Fibroblast of lung (primary cell): Measurements from ENCODE around the gene CBFA2T3. TPM values are rescaled to one million over a fixed set of nuclear protein-coding genes. Genes with fewer than 3 reads are reported as not detected.
A peak's percentile ranks its signal among the peaks of the same experiment; 100 is the strongest.

Experiments used
- DNase-seq, 2 donors: peaks; one replicate each; pipeline versions ENCODE4 v3.0.0 to v3.0.0-alpha.2; 2010; ENCODE audit warnings: low read depth in 2 of 2
- H2AFZ ChIP-seq: 2 replicates; pipeline ENCODE4 v1.5.1; 2012; ENCODE audit warnings: low read length, control low read depth, inconsistent platforms
- H3K27ac ChIP-seq: 2 replicates; pipeline ENCODE4 v1.5.1; 2011; ENCODE audit warnings: low read length, control low read depth; ENCODE audit not compliant: insufficient read depth
- H3K27me3 ChIP-seq: 2 replicates; pipeline ENCODE4 v1.5.1; 2011; ENCODE audit warnings: mild to moderate bottlenecking, low read length; ENCODE audit not compliant: control insufficient read depth, insufficient read depth
- H3K36me3 ChIP-seq: 2 replicates; pipeline ENCODE4 v1.5.1; 2011; ENCODE audit warnings: low read length; ENCODE audit not compliant: control insufficient read depth, insufficient read depth
- H3K4me1 ChIP-seq: 2 replicates; pipeline ENCODE4 v1.5.1; 2011; ENCODE audit warnings: low read length; ENCODE audit not compliant: control insufficient read depth, insufficient read depth; ENCODE audit errors: extremely low read depth
- H3K4me2 ChIP-seq: 2 replicates; pipeline ENCODE4 v1.5.1; 2011; ENCODE audit warnings: low read length, control low read depth; ENCODE audit not compliant: insufficient read depth; ENCODE audit errors: extremely low read depth
- H3K4me3 ChIP-seq, 4 experiments: fragments of 200-600 bp in 1 of 4; sonication (generic) in 1 of 4; replicated peaks in 1 of 4; 2 replicates each; pipeline ENCODE4 v1.5.1; 2011 to 2016; ENCODE audit warnings: low read length in 4 of 4, low read depth in 3 of 4, mild to moderate bottlenecking in 3 of 4, control low read depth in 2 of 4, inconsistent platforms in 1 of 4, mixed read lengths in 1 of 4; ENCODE audit not compliant: insufficient read depth in 1 of 4; ENCODE audit errors: control extremely low read depth in 1 of 4
- H3K79me2 ChIP-seq: 2 replicates; pipeline ENCODE4 v1.5.1; 2012; ENCODE audit warnings: mild to moderate bottlenecking, low read length, inconsistent platforms; ENCODE audit not compliant: control insufficient read depth, insufficient read depth
- H3K9ac ChIP-seq: 2 replicates; pipeline ENCODE4 v1.5.1; 2011; ENCODE audit warnings: mild to moderate bottlenecking, low read length, control low read depth; ENCODE audit not compliant: insufficient read depth
- H3K9me3 ChIP-seq: 2 replicates; pipeline ENCODE4 v1.5.1; 2012; ENCODE audit warnings: low read depth, low read length; ENCODE audit not compliant: control insufficient read depth, insufficient read depth
- H4K20me1 ChIP-seq: 2 replicates; pipeline ENCODE4 v1.5.1; 2011; ENCODE audit warnings: low read length; ENCODE audit not compliant: control insufficient read depth, insufficient read depth; ENCODE audit errors: extremely low read depth
- CTCF ChIP-seq, 2 donors: IDR thresholded peaks in 1 of 2; conservative IDR thresholded peaks in 1 of 2; 1 replicate in 1 of 2; 2 replicates in 1 of 2; pipeline ENCODE4 v1.5.1; 2011 to 2012; ENCODE audit warnings: low read length in 2 of 2, control low read depth in 1 of 2, inconsistent platforms in 1 of 2, low read depth in 1 of 2, mild to moderate bottlenecking in 1 of 2
- EZH2 ChIP-seq: IDR thresholded peaks from 2 replicates; pipeline ENCODE4 v1.5.1; 2012; ENCODE audit warnings: low read length, control low read depth, mild to moderate bottlenecking; ENCODE audit errors: missing control alignments
- polyA minus RNA-seq: library from RNA; depleted of rRNA, polyadenylated mRNA; stranded (reverse); fragments of >200 nt; gene quantifications from 2 replicates; pipeline ENCODE4 v1.2.3, GENCODE V29; 2011; ENCODE audit warnings: low replicate concordance
- polyA plus RNA-seq, 2 donors: library from polyadenylated mRNA; depleted of rRNA in 1 of 2; stranded (reverse) in 1 of 2; unstranded in 1 of 2; fragments of >200 nt; gene quantifications; 2 replicates each; pipeline ENCODE4 v1.2.1, GENCODE V29; 2011 to 2012; ENCODE audit warnings: missing spikeins in 1 of 2
- total RNA-seq: library from RNA; depleted of rRNA; stranded (reverse); fragments of >200 nt; gene quantifications from 2 replicates; pipeline ENCODE4 v1.2.1, GENCODE V29; 2014

The CBFA2T3 gene
- total RNA-seq (under 0.01 TPM in 2 replicates), polyA plus RNA-seq (0.05 TPM in 1 of 2 replicates, not detected in the other), polyA minus RNA-seq (0.39 TPM in 1 of 2 replicates, not detected in the other)
- polyA plus RNA-seq (2012): 0.16 TPM in 1 of 2 replicates, not detected in the other

DNA sequence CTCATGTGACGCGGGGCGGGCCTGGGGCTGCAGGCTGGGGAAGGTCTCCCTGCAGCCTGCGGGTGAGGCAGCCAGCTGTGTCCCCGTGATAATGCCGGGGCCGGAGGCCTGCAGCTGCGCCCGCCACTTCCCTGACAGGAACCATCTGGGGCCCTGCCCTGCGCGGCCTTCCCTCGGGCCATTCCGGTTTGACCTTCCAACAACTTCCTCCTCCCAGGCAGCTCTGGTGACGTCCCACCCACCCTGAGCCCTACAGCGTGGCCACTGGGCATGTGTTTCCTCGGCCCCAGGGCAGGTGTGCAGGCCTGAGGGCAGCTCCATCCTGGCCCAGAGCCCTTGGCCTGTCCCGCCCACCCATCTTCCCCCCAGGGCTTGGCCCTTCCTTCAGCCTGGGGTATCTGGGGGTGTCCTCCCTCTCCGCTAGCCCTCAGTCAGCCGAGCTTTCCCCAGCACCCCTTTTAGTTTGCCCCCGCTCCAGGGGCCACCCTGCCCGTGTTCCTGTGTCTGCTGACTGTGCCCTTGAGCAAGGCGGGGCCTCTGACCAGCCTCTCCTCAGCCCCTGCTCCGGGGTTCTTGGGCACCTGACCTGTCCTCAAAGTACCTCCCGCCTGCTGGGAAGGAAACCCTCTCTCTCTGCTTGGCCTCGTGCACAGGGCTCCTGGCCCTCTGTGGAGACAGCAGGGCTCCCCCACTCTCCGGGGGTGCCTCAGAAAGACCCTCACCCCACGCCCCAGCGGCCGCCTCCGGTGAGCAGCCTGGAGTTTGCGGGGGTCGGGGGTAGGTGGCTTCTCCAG is at the start of gene CBFA2T3:
TSS of gene CBFA2T3 (minus strand) at position 190 of the 794 bp plus-strand sequence. CDS start 400 bp downstream, outside the sequence.
- no peak within 1 kb of the TSS for H2AFZ ChIP-seq

GRCh38 chr16:89026121-89026612 is 49.2 kb upstream of the CBFA2T3 start:
- H2AFZ ChIP-seq: no peak overlapping the region

More for the DNA sequence above, at the start of gene CBFA2T3:
- no peak for TF ChIP-seq EZH2
- Histone ChIP-seq H3K36me3 (no peaks in the 10 kb centered on the region), H3K27ac (no peak within 1 kb of the TSS), H3K9ac (no peak within 1 kb of the TSS), H4K20me1 (no peaks in the 10 kb centered on the region), H3K4me3 (no peak within 1 kb of the TSS), H3K9me3 (no peaks in the 10 kb centered on the region), H3K27me3 (peaks cover 3% of the 10 kb centered on the region), H3K4me2 (no peak within 1 kb of the TSS), H3K79me2 (no peaks in the 10 kb centered on the region), H3K4me1 (no peaks in the 10 kb centered on the region)
- DNase-seq: peak in 1 of 2 donors; percentile 38

DNA sequence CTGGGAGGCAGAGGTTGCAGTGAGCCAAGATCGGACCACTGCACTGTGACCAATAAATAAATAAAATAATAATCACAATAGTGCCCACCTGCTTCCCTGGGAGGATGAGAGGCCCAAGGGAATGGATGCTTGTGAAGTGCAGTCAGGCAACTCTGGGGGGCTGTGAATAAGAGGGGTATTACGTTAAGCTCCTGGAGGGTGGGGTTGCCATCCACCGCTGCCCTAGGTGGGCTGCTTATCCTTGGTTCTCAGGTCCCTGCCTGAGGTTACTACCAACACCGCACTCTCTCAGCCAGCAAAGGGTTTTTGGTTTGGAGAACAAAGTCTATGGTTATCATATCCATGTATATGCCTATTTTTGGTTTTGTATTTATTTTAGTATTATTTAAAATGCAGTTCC is 48.6 kb upstream of the CBFA2T3 start:
- no peaks in the 10 kb centered on the region for H3K4me1 ChIP-seq
- H3K27me3 ChIP-seq: no peaks in the 10 kb centered on the region
- TF ChIP-seq CTCF (conservative IDR thresholded peaks at IDR 0.05 in 1 of 2, IDR thresholded peaks at IDR 0.05 in 1 of 2; ENCODE audit: low read depth in 1 of 2, low read length in 2 of 2) (no peak), EZH2 (no peak)
- H3K4me3 ChIP-seq: no peak overlapping the region
- no peaks in the 10 kb centered on the region for H3K36me3 ChIP-seq
- no peaks in the 10 kb centered on the region for H3K79me2 ChIP-seq
- no peaks in the 10 kb centered on the region for H4K20me1 ChIP-seq
- H3K4me2 ChIP-seq: no peak overlapping the region
- no peak overlapping the region for H3K27ac ChIP-seq
- no peaks in the 10 kb centered on the region for H3K9me3 ChIP-seq
- DNase-seq: no peak
- H2AFZ ChIP-seq: no peak overlapping the region
- H3K9ac ChIP-seq: no peak overlapping the region

More at GRCh38 chr16:89026121-89026612, 49.2 kb upstream of the CBFA2T3 start:
- peak; percentile 1 to 5 for DNase-seq
- H3K4me2 ChIP-seq: no peak overlapping the region
- no peak overlapping the region for H3K9ac ChIP-seq
- no peaks in the 10 kb centered on the region for H3K4me1 ChIP-seq
- no peaks in the 10 kb centered on the region for H3K27me3 ChIP-seq
- H3K79me2 ChIP-seq: no peaks in the 10 kb centered on the region
- H3K4me3 ChIP-seq: no peak overlapping the region
- H3K36me3 ChIP-seq: no peaks in the 10 kb centered on the region
- H4K20me1 ChIP-seq: no peaks in the 10 kb centered on the region
- H3K9me3 ChIP-seq: no peaks in the 10 kb centered on the region
- TF ChIP-seq CTCF (conservative IDR thresholded peaks at IDR 0.05 in 1 of 2, IDR thresholded peaks at IDR 0.05 in 1 of 2; ENCODE audit: low read depth in 1 of 2, low read length in 2 of 2) (no peak), EZH2 (no peak)
- H3K27ac ChIP-seq: no peak overlapping the region
